Measurements from ENCODE around the gene TFDP1.

TFDP1 gene

GRCh38 chr13:113634279-113635047, 49.9 kb downstream of the TFDP1 start:
- DNase-seq (ENCODE audit: low read depth): no peak

- DNase-seq (ENCODE audit: low read depth): no peak
Observed at GRCh38 chr13:113635048-113635420, 50.5 kb downstream of the TFDP1 start.

- no peak for DNase-seq (ENCODE audit: low read depth)
Observed at GRCh38 chr13:113635709-113636108, 51.2 kb downstream of the TFDP1 start.

GRCh38 chr13:113636266-113636963, 51.9 kb downstream of the TFDP1 start:
- DNase-seq (ENCODE audit: low read depth): no peak

GRCh38 chr13:113637262-113638160, 53.0 kb downstream of the TFDP1 start:
- no peak for DNase-seq (ENCODE audit: low read depth)

GRCh38 chr13:113638173-113638746, 53.7 kb downstream of the TFDP1 start:
- DNase-seq (ENCODE audit: low read depth): no peak

- DNase-seq (ENCODE audit: low read depth): no peak
Observed at GRCh38 chr13:113638806-113639205, 54.3 kb downstream of the TFDP1 start.

- no peak for DNase-seq (ENCODE audit: low read depth)
Observed at GRCh38 chr13:113639616-113640262, 55.2 kb downstream of the TFDP1 start.

- no peak for DNase-seq (ENCODE audit: low read depth)
Observed at GRCh38 chr13:113641426-113641825, 56.9 kb downstream of the TFDP1 start.

- no peak for DNase-seq (ENCODE audit: low read depth)
Observed at GRCh38 chr13:113642563-113642962, 58.0 kb downstream of the TFDP1 start.

GRCh38 chr13:113643593-113643992, 59.0 kb downstream of the TFDP1 start:
- no peak for DNase-seq (ENCODE audit: low read depth)

GRCh38 chr13:113644800-113645199, 60.2 kb downstream of the TFDP1 start:
- no peak for DNase-seq (ENCODE audit: low read depth)

GRCh38 chr13:113645329-113645728, 60.8 kb downstream of the TFDP1 start:
- DNase-seq (ENCODE audit: low read depth): no peak

- no peak for DNase-seq (ENCODE audit: low read depth)
Observed at GRCh38 chr13:113646376-113646775, 61.8 kb downstream of the TFDP1 start.

GRCh38 chr13:113646921-113647340, 62.4 kb downstream of the TFDP1 start:
- no peak for DNase-seq (ENCODE audit: low read depth)

- no peak for DNase-seq (ENCODE audit: low read depth)
Observed at GRCh38 chr13:113647351-113648215, 63.0 kb downstream of the TFDP1 start.

- DNase-seq (ENCODE audit: low read depth): no peak
Observed at GRCh38 chr13:113648216-113648610, 63.7 kb downstream of the TFDP1 start.

GRCh38 chr13:113649212-113649611, 64.7 kb downstream of the TFDP1 start:
- DNase-seq (ENCODE audit: low read depth): no peak

- DNase-seq (ENCODE audit: low read depth): no peak
Observed at GRCh38 chr13:113650275-113650674, 65.7 kb downstream of the TFDP1 start.

- no peak for DNase-seq (ENCODE audit: low read depth)
Observed at GRCh38 chr13:113650731-113651148, 66.2 kb downstream of the TFDP1 start.

Measured in ELR (cell line).